MM.1S (cell line): Measurements from ENCODE around the gene TUBG2.

Experiments
- DNase-seq: peaks from one replicate; pipeline ENCODE4 v3.0.0-alpha.2; 2015
- H2AFZ ChIP-seq: fragments of 300-600 bp; sonication (generic); 2 replicates; pipeline ENCODE4 v1.6.0; 2016; ENCODE audit warnings: antibody characterized with exemption, low read length
- H3F3A ChIP-seq: fragments of 300-600 bp; sonication (generic); 2 replicates; pipeline ENCODE4 v1.6.1; 2016; ENCODE audit warnings: mild to moderate bottlenecking, antibody characterized with exemption, low read length, moderate library complexity, mixed read lengths; ENCODE audit not compliant: insufficient read depth
- H3K27ac ChIP-seq: fragments of 300-600 bp; sonication (generic); 2 replicates; pipeline ENCODE4 v1.5.1; 2016; ENCODE audit warnings: mild to moderate bottlenecking, low read length
- H3K27me3 ChIP-seq: fragments of 300-600 bp; sonication (generic); replicated peaks from 2 replicates; pipeline ENCODE4 v1.6.0; 2016; ENCODE audit warnings: low read length; ENCODE audit not compliant: insufficient read depth
- H3K36me3 ChIP-seq: fragments of 300-600 bp; sonication (generic); replicated peaks from 2 replicates; pipeline ENCODE4 v1.6.1; 2016; ENCODE audit warnings: mild to moderate bottlenecking, low read length, mixed read lengths; ENCODE audit not compliant: insufficient read depth
- H3K4me1 ChIP-seq: fragments of 300-600 bp; sonication (generic); 2 replicates; pipeline ENCODE4 v1.6.1; 2016; ENCODE audit warnings: low read length, mixed read lengths
- H3K4me2 ChIP-seq: fragments of 300-600 bp; sonication (generic); 2 replicates; pipeline ENCODE4 v1.6.0; 2016; ENCODE audit warnings: low read depth, low read length
- H3K4me3 ChIP-seq: fragments of 300-600 bp; sonication (generic); 2 replicates; pipeline ENCODE4 v1.5.1; 2016; ENCODE audit warnings: low read length, mixed read lengths
- H3K79me2 ChIP-seq: fragments of 300-600 bp; sonication (generic); 2 replicates; pipeline ENCODE4 v1.6.1; 2016; ENCODE audit warnings: mixed run types, low read length, mixed read lengths
- H3K9ac ChIP-seq: fragments of 300-600 bp; sonication (generic); 2 replicates; pipeline ENCODE4 v1.6.1; 2016; ENCODE audit warnings: low read length, mixed read lengths
- H3K9me2 ChIP-seq: fragments of 300-600 bp; sonication (generic); replicated peaks from 2 replicates; pipeline ENCODE4 v1.6.1; 2016; ENCODE audit warnings: mild to moderate bottlenecking, low read length, mixed read lengths; ENCODE audit not compliant: insufficient read depth
- H3K9me3 ChIP-seq: fragments of 300-600 bp; sonication (generic); replicated peaks from 2 replicates; pipeline ENCODE4 v1.6.1; 2016; ENCODE audit warnings: mild to moderate bottlenecking, low read length, mixed read lengths; ENCODE audit not compliant: insufficient read depth
- H4K20me1 ChIP-seq: fragments of 300-600 bp; sonication (generic); 2 replicates; pipeline ENCODE4 v1.6.1; 2016; ENCODE audit warnings: mild to moderate bottlenecking, low read length, moderate library complexity, mixed read lengths; ENCODE audit not compliant: insufficient read depth
- EZH2 ChIP-seq: fragments of 300-600 bp; sonication (generic); optimal IDR thresholded peaks from 2 replicates; pipeline ENCODE3; 2017; ENCODE audit warnings: low read depth, mild to moderate bottlenecking, antibody characterized with exemption, low read length, mixed read lengths
- EZH2phosphoT487 ChIP-seq: fragments of 300-600 bp; sonication (generic); IDR thresholded peaks from 2 replicates; pipeline ENCODE4 v1.6.1; 2018; ENCODE audit warnings: antibody characterized with exemption, low read length
- TF ChIP-seq, protein P1 (sequence below): fragments of 300-600 bp; sonication (generic); IDR thresholded peaks from 2 replicates; pipeline ENCODE4 v1.5.1; 2016; ENCODE audit warnings: antibody characterized with exemption, low read length, mixed read lengths

TUBG2 gene

DNA sequence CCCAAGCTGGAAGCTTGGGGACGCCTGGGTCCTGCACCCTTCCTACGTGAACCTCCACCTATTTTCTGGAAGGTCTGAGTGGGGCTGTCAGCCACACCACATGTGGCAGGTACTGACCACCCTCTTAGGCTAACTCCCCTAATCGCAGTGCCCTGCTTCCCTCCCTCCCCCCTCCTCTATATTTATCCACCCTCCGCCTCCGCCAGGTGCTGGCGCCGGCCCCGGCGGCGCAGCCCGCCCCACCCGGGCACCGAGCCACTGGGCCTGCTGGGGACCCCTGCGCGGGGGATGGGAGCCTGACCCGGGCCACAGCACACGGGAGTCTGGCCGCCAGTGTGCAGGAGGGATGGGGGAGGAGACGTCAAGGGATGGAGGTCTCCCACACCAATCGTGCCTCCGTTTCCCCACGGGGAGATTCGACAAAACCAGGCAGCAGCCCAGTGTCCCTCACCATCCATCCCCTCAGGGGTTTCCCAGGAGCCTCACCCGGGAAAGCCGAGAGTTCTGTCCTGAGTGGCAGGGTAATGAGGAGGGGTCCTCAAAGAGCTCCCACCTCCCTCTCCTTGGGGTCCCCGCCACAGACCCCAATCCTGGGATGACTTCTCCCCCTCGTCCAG, 16.4 kb downstream of the TUBG2 start:
- Histone ChIP-seq H3K9me3 (no peaks in the 10 kb centered on the region), H3K36me3 (peaks cover 11% of the 10 kb centered on the region), H3K4me2 (peak overlapping the region; percentile 94), H3K79me2 (peaks cover 76% of the 10 kb centered on the region), H3F3A (peaks cover 26% of the 10 kb centered on the region), H3K9me2 (no peaks in the 10 kb centered on the region), H3K4me1 (peaks cover 18% of the 10 kb centered on the region), H3K27me3 (no peaks in the 10 kb centered on the region), H3K9ac (peak overlapping the region; percentile 92), H3K4me3 (peak overlapping the region; percentile 100), H3K27ac (peak overlapping the region; percentile 48; the same call in 1 of the 2 replicates), H4K20me1 (no peaks in the 10 kb centered on the region), H2AFZ (0 out of 2 replicates have a peak overlapping the region, but pooled peaks have one; percentile 18)
- TF ChIP-seq EZH2phosphoT487: no peak
- TF ChIP-seq, protein P1, sequence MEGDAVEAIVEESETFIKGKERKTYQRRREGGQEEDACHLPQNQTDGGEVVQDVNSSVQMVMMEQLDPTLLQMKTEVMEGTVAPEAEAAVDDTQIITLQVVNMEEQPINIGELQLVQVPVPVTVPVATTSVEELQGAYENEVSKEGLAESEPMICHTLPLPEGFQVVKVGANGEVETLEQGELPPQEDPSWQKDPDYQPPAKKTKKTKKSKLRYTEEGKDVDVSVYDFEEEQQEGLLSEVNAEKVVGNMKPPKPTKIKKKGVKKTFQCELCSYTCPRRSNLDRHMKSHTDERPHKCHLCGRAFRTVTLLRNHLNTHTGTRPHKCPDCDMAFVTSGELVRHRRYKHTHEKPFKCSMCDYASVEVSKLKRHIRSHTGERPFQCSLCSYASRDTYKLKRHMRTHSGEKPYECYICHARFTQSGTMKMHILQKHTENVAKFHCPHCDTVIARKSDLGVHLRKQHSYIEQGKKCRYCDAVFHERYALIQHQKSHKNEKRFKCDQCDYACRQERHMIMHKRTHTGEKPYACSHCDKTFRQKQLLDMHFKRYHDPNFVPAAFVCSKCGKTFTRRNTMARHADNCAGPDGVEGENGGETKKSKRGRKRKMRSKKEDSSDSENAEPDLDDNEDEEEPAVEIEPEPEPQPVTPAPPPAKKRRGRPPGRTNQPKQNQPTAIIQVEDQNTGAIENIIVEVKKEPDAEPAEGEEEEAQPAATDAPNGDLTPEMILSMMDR: no peak
- TF ChIP-seq EZH2: no peak
- DNase-seq: peak; percentile 27

DNA sequence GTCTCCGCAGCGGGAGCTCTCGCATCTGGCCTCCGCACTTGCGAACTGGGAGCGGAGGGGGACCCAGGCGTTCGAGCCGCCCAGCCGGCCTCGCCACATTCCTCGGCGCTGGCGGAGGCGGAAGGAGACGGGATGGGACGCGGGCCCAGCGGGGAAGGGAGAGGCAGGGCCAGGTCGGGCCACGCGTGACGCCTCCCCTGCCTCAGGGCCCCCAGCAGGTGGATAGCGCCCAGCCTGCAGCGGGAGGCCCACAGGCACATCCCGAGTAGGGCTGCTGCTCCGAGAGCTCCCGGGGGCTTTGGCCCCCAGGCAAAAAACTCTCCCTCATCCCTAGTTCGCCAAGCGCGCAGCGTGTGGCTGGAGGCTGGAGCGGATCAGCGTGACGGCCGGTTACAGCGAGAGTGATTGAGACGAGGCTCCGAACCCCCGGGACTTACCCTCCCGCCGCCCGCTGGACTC, 16.9 kb downstream of the TUBG2 start:
- Histone ChIP-seq H4K20me1 (no peaks in the 10 kb centered on the region), H3K79me2 (peaks cover 73% of the 10 kb centered on the region)

DNA sequence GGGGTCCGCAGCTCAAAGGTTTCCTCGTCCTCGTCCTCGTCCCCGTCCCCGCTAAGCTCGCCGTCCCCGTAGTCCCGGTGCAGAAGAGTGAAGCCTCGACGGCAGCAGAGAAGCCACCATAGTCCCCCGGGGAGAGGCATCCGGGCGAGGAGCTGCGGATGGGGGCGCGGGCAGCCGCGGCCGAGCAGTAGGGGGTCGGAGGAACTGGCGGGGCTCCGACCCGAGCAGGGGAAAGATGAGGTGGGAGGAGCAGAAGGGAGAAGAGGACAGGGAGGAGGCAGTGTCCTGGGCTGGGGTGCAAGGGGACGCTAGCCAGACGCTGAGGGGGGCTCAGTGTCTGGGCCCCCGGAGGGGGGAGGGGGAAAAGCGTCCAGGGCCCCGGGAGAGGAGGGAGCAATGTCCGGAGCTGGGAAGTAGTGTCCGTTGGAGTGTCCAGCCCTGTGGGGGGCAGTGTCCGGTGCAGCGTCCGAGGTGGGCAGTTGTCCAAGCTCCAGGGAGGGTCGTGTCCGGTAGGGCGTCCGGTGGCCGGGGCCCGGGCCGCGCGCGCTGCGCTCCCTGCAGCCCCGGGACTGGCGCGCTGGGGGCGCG, 17.4 kb downstream of the TUBG2 start, which contains the start of gene PLEKHH3:
PLEKHH3 (minus strand) TSS at position 571 of the 588 bp plus-strand sequence; CDS start at position 140, 431 bp downstream.
- Histone ChIP-seq H3F3A (peaks cover 33% of the 10 kb centered on the region), H4K20me1 (no peaks in the 10 kb centered on the region), H3K27me3 (no peaks in the 10 kb centered on the region), H3K79me2 (peaks cover 68% of the 10 kb centered on the region), H3K4me1 (peaks cover 24% of the 10 kb centered on the region), H3K4me2 (peak within 1 kb of the TSS; percentile 94), H3K4me3 (peak within 1 kb of the TSS; percentile 100), H2AFZ (peak within 1 kb of the TSS; percentile 33; the same call in 1 of the 2 replicates), H3K36me3 (peaks cover 8% of the 10 kb centered on the region), H3K27ac (peak within 1 kb of the TSS; percentile 93), H3K9me2 (no peaks in the 10 kb centered on the region), H3K9ac (peak within 1 kb of the TSS; percentile 94), H3K9me3 (no peaks in the 10 kb centered on the region)
- peak; percentile 9 for DNase-seq
- TF ChIP-seq, protein P1: no peak
- TF ChIP-seq EZH2: no peak

More for the DNA sequence above, 16.9 kb downstream of the TUBG2 start:
- DNase-seq: peak; percentile 8
- Histone ChIP-seq H3F3A (peaks cover 30% of the 10 kb centered on the region), H2AFZ (0 out of 2 replicates have a peak overlapping the region, but pooled peaks have one; percentile 18), H3K4me2 (peak overlapping the region; percentile 94), H3K9me3 (no peaks in the 10 kb centered on the region), H3K9ac (peak overlapping the region; percentile 92), H3K27me3 (no peaks in the 10 kb centered on the region), H3K4me1 (peaks cover 21% of the 10 kb centered on the region), H3K27ac (peak overlapping the region; percentile 48; the same call in 1 of the 2 replicates), H3K36me3 (peaks cover 11% of the 10 kb centered on the region), H3K9me2 (no peaks in the 10 kb centered on the region), H3K4me3 (peak overlapping the region; percentile 100)
- TF ChIP-seq EZH2 (no peak), EZH2phosphoT487 (no peak)
- TF ChIP-seq, protein P1: no peak
